Measurements from ENCODE around the gene PRX.

The PRX gene

GRCh38 chr19:40423938-40424337 lies 10.8 kb upstream of the PRX start:
- Histone ChIP-seq H3K27ac (ENCODE audit: low read depth, low read length) (no peak overlapping the region), H3K4me1 (ENCODE audit: control insufficient read depth in 5 of 5, insufficient read depth in 5 of 5, low read length in 5 of 5) (peaks cover 3 to 44% (median 30%) of the 10 kb centered on the region in 5 donors), H3K4me3 (ENCODE audit: low read depth in 1 of 5, low read length in 5 of 5) (peak overlapping the region in 4 of 5 donors; percentile 84 to 99 (median 98))

GRCh38 chr19:40422748-40423566 lies 9.8 kb upstream of the PRX start:
- Histone ChIP-seq H3K4me3 (ENCODE audit: low read depth in 1 of 5, low read length in 5 of 5) (no peak overlapping the region), H3K27me3 (ENCODE audit: control insufficient read depth in 5 of 5, insufficient read depth in 4 of 5, low read length in 5 of 5) (no peaks in the 10 kb centered on the region), H3K9me3 (ENCODE audit: control insufficient read depth in 5 of 5, low read length in 5 of 5) (no peaks in the 10 kb centered on the region), H3K9ac (ENCODE audit: low read length in 5 of 5) (no peak overlapping the region), H3K27ac (ENCODE audit: low read depth, low read length) (peak overlapping the region; percentile 98), H3K4me1 (ENCODE audit: control insufficient read depth in 5 of 5, insufficient read depth in 5 of 5, low read length in 5 of 5) (peaks cover 3 to 49% (median 30%) of the 10 kb centered on the region in 5 donors), H3K36me3 (ENCODE audit: control insufficient read depth in 5 of 5, insufficient read depth in 5 of 5, low read length in 5 of 5) (peaks cover 0 to 14% (median 12%) of the 10 kb centered on the region in 5 donors)

More at GRCh38 chr19:40423938-40424337, 10.8 kb upstream of the PRX start:
- Histone ChIP-seq H3K9ac (ENCODE audit: low read length in 5 of 5) (peak overlapping the region in 3 of 5 donors; percentile 83 to 98 (median 97)), H3K27me3 (ENCODE audit: control insufficient read depth in 5 of 5, insufficient read depth in 4 of 5, low read length in 5 of 5) (no peaks in the 10 kb centered on the region), H3K9me3 (ENCODE audit: control insufficient read depth in 5 of 5, low read length in 5 of 5) (no peaks in the 10 kb centered on the region), H3K36me3 (ENCODE audit: control insufficient read depth in 5 of 5, insufficient read depth in 5 of 5, low read length in 5 of 5) (peaks cover 0 to 14% (median 12%) of the 10 kb centered on the region in 5 donors)

- Histone ChIP-seq H3K4me3 (ENCODE audit: low read depth in 1 of 5, low read length in 5 of 5) (no peak overlapping the region), H3K36me3 (ENCODE audit: control insufficient read depth in 5 of 5, insufficient read depth in 5 of 5, low read length in 5 of 5) (peaks cover 0 to 14% (median 12%) of the 10 kb centered on the region in 5 donors), H3K27me3 (ENCODE audit: control insufficient read depth in 5 of 5, insufficient read depth in 4 of 5, low read length in 5 of 5) (no peaks in the 10 kb centered on the region), H3K9me3 (ENCODE audit: control insufficient read depth in 5 of 5, low read length in 5 of 5) (no peaks in the 10 kb centered on the region), H3K27ac (ENCODE audit: low read depth, low read length) (peak overlapping the region; percentile 98), H3K4me1 (ENCODE audit: control insufficient read depth in 5 of 5, insufficient read depth in 5 of 5, low read length in 5 of 5) (peaks cover 3 to 57% (median 37%) of the 10 kb centered on the region in 5 donors), H3K9ac (ENCODE audit: low read length in 5 of 5) (peak overlapping the region in 2 of 5 donors; percentile 70 to 78)
Measured at GRCh38 chr19:40421993-40422747, 9.0 kb upstream of the PRX start.

- Histone ChIP-seq H3K9ac (ENCODE audit: low read length in 5 of 5) (peak overlapping the region; percentile 53 to 90 (median 78)), H3K36me3 (ENCODE audit: control insufficient read depth in 5 of 5, insufficient read depth in 5 of 5, low read length in 5 of 5) (peaks cover 0 to 14% (median 12%) of the 10 kb centered on the region in 5 donors), H3K27ac (ENCODE audit: low read depth, low read length) (peak overlapping the region; percentile 98), H3K27me3 (ENCODE audit: control insufficient read depth in 5 of 5, insufficient read depth in 4 of 5, low read length in 5 of 5) (no peaks in the 10 kb centered on the region), H3K4me1 (ENCODE audit: control insufficient read depth in 5 of 5, insufficient read depth in 5 of 5, low read length in 5 of 5) (peaks cover 0 to 64% (median 38%) of the 10 kb centered on the region in 5 donors), H3K4me3 (ENCODE audit: low read depth in 1 of 5, low read length in 5 of 5) (peak overlapping the region; percentile 58 to 77 (median 69)), H3K9me3 (ENCODE audit: control insufficient read depth in 5 of 5, low read length in 5 of 5) (no peaks in the 10 kb centered on the region)
Measured at GRCh38 chr19:40420766-40421765, 7.9 kb upstream of the PRX start.

- H3K4me3 ChIP-seq (ENCODE audit: low read depth in 1 of 5, low read length in 5 of 5), result peak overlapping the region in 4 of 5 donors; percentile 58 to 77 (median 70)
- peaks cover 0 to 14% (median 12%) of the 10 kb centered on the region in 5 donors for H3K36me3 ChIP-seq (ENCODE audit: control insufficient read depth in 5 of 5, insufficient read depth in 5 of 5, low read length in 5 of 5)
- peaks cover 0 to 64% (median 38%) of the 10 kb centered on the region in 5 donors for H3K4me1 ChIP-seq (ENCODE audit: control insufficient read depth in 5 of 5, insufficient read depth in 5 of 5, low read length in 5 of 5)
- peak overlapping the region in 3 of 5 donors; percentile 70 to 90 (median 78) for H3K9ac ChIP-seq (ENCODE audit: low read length in 5 of 5)
- H3K9me3 ChIP-seq (ENCODE audit: control insufficient read depth in 5 of 5, low read length in 5 of 5), result no peaks in the 10 kb centered on the region
- peak overlapping the region; percentile 98 for H3K27ac ChIP-seq (ENCODE audit: low read depth, low read length)
- H3K27me3 ChIP-seq (ENCODE audit: control insufficient read depth in 5 of 5, insufficient read depth in 4 of 5, low read length in 5 of 5), result no peaks in the 10 kb centered on the region
Measured at GRCh38 chr19:40420451-40420765, 7.2 kb upstream of the PRX start.

DNA sequence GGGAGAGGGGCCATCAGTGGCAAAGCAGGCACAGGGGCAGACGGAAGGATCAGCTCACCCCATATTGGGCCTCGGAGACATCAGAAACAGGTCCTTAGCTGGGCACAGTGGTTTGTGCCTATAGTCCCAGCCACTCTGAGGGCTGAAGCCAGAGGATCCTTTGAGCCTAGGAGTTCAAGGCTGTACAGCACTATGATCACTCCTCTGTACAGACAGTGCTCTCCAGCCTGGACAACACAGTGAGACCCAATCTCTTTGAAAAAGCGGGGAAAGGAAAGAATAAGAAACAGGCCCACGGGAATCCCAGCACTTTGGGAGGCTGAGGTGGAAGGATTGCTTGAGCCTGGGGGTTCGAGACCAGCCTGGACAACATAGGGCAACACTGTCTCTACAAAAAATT lies 6.6 kb upstream of the PRX start:
- Histone ChIP-seq H3K4me1 (ENCODE audit: control insufficient read depth in 5 of 5, insufficient read depth in 5 of 5, low read length in 5 of 5) (peaks cover 0 to 64% (median 41%) of the 10 kb centered on the region in 5 donors), H3K9ac (ENCODE audit: low read length in 5 of 5) (no peak overlapping the region)

GRCh38 chr19:40419066-40419612 lies 6.0 kb upstream of the PRX start:
- H3K36me3 ChIP-seq (ENCODE audit: control insufficient read depth in 5 of 5, insufficient read depth in 5 of 5, low read length in 5 of 5), result peaks cover 0 to 14% (median 12%) of the 10 kb centered on the region in 5 donors

More for the DNA sequence above, 6.6 kb upstream of the PRX start:
- Histone ChIP-seq H3K9me3 (ENCODE audit: control insufficient read depth in 5 of 5, low read length in 5 of 5) (no peaks in the 10 kb centered on the region), H3K27me3 (ENCODE audit: control insufficient read depth in 5 of 5, insufficient read depth in 4 of 5, low read length in 5 of 5) (no peaks in the 10 kb centered on the region), H3K27ac (ENCODE audit: low read depth, low read length) (no peak overlapping the region), H3K36me3 (ENCODE audit: control insufficient read depth in 5 of 5, insufficient read depth in 5 of 5, low read length in 5 of 5) (peaks cover 0 to 14% (median 12%) of the 10 kb centered on the region in 5 donors), H3K4me3 (ENCODE audit: low read depth in 1 of 5, low read length in 5 of 5) (no peak overlapping the region)

DNA sequence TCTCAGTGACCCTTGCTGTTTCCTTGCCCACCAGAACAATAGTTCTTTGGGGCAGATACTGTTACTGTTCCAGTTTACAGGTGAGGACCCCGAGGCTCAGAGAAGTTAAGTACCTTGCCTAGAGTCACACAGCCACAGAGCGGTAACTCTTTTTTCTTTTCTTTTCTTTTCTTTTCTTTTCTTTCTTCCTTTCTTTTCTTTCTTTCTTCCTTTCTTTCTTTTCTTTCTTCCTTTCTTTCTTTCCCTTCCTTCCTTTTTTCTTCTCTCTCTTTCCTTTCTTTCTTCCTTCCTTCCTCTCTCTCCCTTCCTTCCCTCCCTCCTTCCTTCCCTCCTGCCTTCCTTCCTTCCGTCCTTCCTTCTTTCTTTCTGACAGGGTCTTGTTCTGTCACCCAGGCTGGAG lies 4.9 kb upstream of the PRX start:
- H3K9ac ChIP-seq (ENCODE audit: low read length in 5 of 5), result peak overlapping the region in 2 of 5 donors; percentile 48 to 60
- no peaks in the 10 kb centered on the region for H3K9me3 ChIP-seq (ENCODE audit: control insufficient read depth in 5 of 5, low read length in 5 of 5)
- H3K4me3 ChIP-seq (ENCODE audit: low read depth in 1 of 5, low read length in 5 of 5), result no peak overlapping the region
- no peaks in the 10 kb centered on the region for H3K27me3 ChIP-seq (ENCODE audit: control insufficient read depth in 5 of 5, insufficient read depth in 4 of 5, low read length in 5 of 5)
- H3K27ac ChIP-seq (ENCODE audit: low read depth, low read length), result peak overlapping the region; percentile 75
- peaks cover 0 to 10% (median 8%) of the 10 kb centered on the region in 5 donors for H3K36me3 ChIP-seq (ENCODE audit: control insufficient read depth in 5 of 5, insufficient read depth in 5 of 5, low read length in 5 of 5)
- H3K4me1 ChIP-seq (ENCODE audit: control insufficient read depth in 5 of 5, insufficient read depth in 5 of 5, low read length in 5 of 5), result peaks cover 0 to 59% (median 31%) of the 10 kb centered on the region in 5 donors

More at GRCh38 chr19:40419066-40419612, 6.0 kb upstream of the PRX start:
- Histone ChIP-seq H3K27ac (ENCODE audit: low read depth, low read length) (no peak overlapping the region), H3K9ac (ENCODE audit: low read length in 5 of 5) (no peak overlapping the region), H3K9me3 (ENCODE audit: control insufficient read depth in 5 of 5, low read length in 5 of 5) (no peaks in the 10 kb centered on the region), H3K4me3 (ENCODE audit: low read depth in 1 of 5, low read length in 5 of 5) (no peak overlapping the region), H3K27me3 (ENCODE audit: control insufficient read depth in 5 of 5, insufficient read depth in 4 of 5, low read length in 5 of 5) (no peaks in the 10 kb centered on the region), H3K4me1 (ENCODE audit: control insufficient read depth in 5 of 5, insufficient read depth in 5 of 5, low read length in 5 of 5) (peaks cover 0 to 62% (median 39%) of the 10 kb centered on the region in 5 donors)

GRCh38 chr19:40417643-40417981 lies 4.4 kb upstream of the PRX start:
- Histone ChIP-seq H3K27ac (ENCODE audit: low read depth, low read length) (peak overlapping the region; percentile 75), H3K4me1 (ENCODE audit: control insufficient read depth in 5 of 5, insufficient read depth in 5 of 5, low read length in 5 of 5) (peaks cover 0 to 55% (median 32%) of the 10 kb centered on the region in 5 donors), H3K9me3 (ENCODE audit: control insufficient read depth in 5 of 5, low read length in 5 of 5) (no peaks in the 10 kb centered on the region)

More at GRCh38 chr19:40417643-40417981, 4.4 kb upstream of the PRX start:
- Histone ChIP-seq H3K4me3 (ENCODE audit: low read depth in 1 of 5, low read length in 5 of 5) (peak overlapping the region in 2 of 5 donors; percentile 19 to 36), H3K27me3 (ENCODE audit: control insufficient read depth in 5 of 5, insufficient read depth in 4 of 5, low read length in 5 of 5) (no peaks in the 10 kb centered on the region), H3K9ac (ENCODE audit: low read length in 5 of 5) (peak overlapping the region in 3 of 5 donors; percentile 14 to 60 (median 48)), H3K36me3 (ENCODE audit: control insufficient read depth in 5 of 5, insufficient read depth in 5 of 5, low read length in 5 of 5) (peaks cover 0 to 6% (median 4%) of the 10 kb centered on the region in 5 donors)

All from subcutaneous abdominal adipose tissue (tissue), 5 donors.